Activated CD4-positive, alpha-beta T cell treated with anti-CD3 and anti-CD28 coated beads, Interleukin-2, amount 50 U/mL, for 24 hours (primary cell): ENCODE data around the gene ABTB2.
"Not testable (repeated sequence)": the region's sequence is repeated elsewhere in the genome, so short reads cannot be mapped to it uniquely, and the experiment has no call there.

ENCODE experiments used
- DNase-seq, 2 donors: peaks; one replicate each; pipeline ENCODE4 v3.0.0-alpha.2; 2020; ENCODE audit warnings: low read depth in 1 of 2, low spot score in 1 of 2

ABTB2 gene

DNA sequence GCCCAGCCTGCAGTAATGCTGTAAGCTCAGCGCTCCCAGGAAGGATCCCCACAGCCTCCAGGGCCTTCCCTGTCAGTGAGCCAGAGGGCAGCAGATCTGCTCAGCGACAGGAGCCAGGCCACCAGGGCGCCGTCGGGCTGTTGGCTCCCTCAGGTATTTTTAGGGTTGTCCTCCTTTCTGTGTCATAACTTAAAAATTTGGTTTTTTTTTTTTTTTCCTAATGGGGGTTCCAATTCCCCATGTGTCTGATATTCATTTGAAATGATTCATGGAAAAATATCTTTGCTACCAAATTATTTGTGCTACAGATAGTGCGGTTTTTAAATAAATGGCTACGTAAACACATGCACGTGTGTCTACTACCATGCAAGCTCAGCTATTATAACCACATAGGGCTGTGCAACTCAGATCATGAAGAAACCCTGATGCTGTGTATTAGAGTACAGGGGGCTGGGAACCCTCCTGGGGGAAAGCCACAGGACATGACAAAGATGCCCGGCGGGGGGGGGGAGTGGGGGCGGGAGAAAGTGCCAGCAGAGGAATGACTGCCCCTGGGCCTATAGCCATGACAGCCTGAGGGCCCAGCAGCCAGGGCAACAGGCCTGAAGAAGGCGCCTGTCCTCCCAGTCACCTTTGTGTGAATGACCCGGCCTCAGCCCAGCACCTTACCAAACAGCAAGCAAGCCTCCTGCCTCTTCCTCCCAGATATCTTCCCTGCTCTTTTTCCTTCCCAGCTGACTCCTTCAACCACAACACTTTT is 163.1 kb downstream of the ABTB2 start:
- DNase-seq, result no peak

DNA sequence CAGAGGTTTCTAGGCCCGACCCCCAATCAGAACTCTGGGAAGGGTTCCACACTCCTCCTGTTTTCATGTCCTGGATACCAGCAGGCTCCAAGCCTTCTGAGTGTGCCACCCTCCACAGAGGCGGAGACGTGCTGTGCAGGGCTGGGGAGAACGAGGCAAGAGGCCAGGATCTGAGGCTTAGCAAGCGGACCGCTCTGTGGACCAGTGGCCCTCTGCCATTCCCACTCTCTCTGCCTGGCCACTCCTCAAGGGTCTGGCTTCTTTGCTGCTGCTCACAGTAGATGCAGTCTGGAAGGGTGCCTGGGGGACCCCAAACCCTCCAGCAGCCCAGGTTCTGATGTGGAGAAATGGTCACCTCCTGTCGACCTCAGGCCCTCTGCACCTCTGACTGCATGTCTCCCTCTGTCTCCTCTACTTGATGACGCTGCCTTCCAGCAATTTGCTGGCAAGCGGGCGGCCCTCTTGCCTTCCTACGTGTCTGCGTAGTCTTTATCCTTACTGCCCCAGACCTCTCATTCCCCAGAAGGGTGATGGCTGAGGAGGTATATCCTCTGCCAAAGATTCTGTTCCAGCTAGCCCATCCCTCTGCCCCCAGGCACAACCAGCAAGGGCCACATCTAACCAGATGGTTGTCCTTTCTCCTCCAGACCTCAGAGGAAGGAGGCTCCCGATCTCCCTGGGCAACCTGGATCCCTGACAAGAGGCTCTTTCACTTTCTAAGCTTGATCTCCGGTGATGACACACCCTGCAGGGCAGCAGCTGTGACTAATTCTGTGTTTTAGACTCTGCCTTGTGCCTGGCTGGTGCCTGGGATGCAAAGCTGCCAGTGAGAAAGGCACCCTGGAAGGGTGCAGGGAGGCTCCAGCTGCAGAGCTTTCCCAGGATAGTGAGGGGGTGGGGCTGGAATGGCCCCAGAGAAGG is 165.1 kb downstream of the ABTB2 start:
- no peak for DNase-seq

- no peak for DNase-seq
These were observed 166.2 kb downstream of the ABTB2 start for GRCh38 chr11:34191578-34191977.

- DNase-seq, result no peak
These were observed 167.3 kb downstream of the ABTB2 start for GRCh38 chr11:34190192-34191139.

- no peak for DNase-seq
These were observed 168.6 kb downstream of the ABTB2 start for GRCh38 chr11:34189191-34189590.

DNA sequence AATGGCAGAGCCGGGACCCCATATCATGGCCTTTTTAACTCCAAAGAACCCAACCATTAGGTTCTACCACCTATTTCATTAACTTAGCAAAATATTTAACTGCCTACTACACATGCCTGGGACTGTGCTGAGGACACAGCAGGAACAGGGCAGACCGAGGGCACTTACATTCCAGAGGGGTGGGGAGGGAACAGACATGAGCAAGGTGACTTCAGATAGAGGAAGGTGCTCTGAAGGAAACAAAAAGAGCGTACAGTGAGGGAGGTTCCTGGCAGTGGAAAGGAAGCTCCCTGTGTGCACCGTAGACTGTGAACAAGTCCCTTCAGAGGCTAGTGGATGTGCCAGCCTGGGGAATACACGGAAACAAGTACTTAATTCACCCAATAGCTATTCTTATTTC is 169.6 kb downstream of the ABTB2 start:
- DNase-seq, result no peak

DNA sequence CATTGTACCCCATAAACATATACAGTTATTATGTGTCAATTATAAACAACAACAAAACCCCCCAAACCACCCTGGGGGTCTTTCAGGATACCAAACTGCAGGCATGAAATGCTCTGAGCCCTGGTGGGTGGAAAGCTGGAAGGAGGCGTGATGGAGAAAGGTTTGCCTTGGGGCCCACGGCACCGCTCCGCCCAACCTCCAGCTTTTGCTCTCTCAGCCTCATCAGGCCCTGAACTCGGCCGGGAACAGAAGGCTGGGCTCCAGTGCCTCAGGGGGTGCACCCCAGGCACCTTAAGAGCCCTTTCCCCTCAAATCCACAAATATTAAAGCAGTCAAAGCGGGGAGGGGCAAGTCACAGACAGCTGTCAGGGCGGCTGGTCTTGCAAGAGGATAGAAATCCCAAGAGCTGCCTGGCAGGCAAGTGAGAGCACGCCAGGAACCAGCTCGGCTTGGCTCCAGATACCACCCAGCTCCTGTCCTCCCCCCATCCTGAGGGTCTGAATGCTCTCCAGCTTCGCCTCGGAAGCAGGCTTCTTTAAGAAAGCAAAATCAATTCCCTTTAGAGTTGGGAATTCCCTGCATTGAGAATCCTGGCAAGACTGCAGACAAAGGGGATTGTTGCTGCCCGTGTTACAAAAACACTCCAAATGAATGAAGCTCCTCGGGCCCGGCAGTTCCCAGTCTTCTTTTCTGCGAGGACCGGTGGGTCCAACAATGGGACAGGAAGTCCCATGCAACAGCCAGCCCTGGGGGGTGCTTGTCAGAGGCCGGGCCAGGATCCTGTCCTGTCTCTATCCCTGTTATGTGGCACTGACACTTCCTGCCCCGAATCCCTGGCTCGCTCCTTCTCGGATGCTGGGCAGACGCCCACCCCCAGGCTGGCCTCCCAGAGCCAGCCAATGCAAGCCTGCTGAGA is 171.6 kb downstream of the ABTB2 start:
- DNase-seq, result no peak

- no peak for DNase-seq
These were observed 173.2 kb downstream of the ABTB2 start for GRCh38 chr11:34184505-34185015.

- no peak for DNase-seq
These were observed 173.9 kb downstream of the ABTB2 start for GRCh38 chr11:34183848-34184391.

DNA sequence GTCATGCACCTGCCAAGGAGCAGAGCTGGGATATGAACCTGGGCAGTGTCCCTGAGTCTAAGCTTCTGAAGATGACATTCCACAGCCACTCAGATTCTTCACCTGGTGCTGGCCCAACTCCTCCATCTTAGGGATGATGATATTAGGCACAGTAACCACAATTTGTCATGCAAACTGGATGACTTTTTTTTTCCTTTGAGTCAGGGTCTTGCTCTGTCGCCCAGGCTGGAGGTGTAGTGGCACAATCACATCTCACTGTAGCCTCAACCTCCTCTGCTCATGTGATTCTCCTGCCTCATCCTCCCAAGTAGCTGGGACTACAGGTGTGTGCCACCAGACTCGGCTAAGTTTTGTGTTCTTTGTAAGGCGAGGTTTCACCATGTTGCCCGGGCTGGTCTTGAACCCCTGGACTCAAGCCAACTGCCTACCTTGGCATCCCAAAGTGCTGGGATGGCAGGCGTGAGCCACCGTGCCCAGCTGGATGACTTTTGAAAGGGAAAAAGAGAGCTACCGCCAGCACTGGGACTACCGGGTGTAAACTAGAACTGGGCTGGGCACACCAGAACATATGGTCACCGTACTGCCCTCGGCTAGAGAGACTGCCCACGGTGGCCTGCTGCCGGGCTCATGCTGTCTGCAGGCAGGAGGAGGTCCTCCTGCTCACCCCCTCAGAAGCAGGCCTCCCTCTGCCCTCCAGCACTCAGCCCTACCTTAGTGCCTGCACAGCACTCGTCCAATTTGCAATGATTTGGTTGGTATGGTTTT is 174.7 kb downstream of the ABTB2 start:
- DNase-seq, result no peak

GRCh38 chr11:34182425-34182824 is 175.4 kb downstream of the ABTB2 start:
- DNase-seq, result no peak

GRCh38 chr11:34181856-34182405 is 175.9 kb downstream of the ABTB2 start:
- no peak for DNase-seq

DNA sequence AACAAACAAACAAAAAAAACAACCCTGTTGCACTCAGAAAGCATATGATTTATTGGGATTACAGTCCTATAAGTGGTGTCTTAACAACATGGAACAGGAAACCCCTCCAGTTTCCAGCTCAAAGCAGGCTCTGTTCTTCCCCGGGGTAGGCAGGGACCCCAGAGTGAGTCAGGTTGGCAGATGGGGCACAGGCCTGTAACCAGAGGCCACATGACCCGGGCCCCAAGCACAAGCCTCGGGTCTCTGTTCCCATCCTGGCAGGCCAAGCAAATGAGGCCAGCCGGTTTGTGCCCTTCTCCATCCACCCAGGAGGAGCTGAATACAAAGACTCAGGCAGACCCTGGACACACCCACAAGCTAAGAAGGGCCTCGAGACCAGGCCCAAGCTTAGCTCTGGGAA is 176.6 kb downstream of the ABTB2 start:
- no peak for DNase-seq

DNA sequence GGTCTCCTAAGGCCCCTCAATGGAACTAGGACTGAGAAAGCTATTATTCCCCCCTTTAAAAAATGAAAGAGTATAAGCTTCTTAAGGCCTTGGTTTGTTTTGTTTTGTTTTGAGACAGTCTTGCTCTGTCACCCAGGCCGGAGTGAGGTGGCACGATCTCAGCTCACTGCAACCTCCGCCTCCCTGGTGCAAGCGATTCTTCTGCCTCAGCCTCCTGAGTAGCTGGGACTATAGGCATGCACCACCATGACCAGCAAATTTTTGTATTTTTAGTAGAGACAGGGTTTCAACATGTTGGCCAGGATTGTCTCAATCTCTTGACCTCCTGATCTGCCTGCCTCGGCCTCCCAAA is 177.0 kb downstream of the ABTB2 start:
- DNase-seq, result not testable (repeated sequence)

- no peak for DNase-seq
These were observed 177.6 kb downstream of the ABTB2 start for GRCh38 chr11:34180040-34180813.

GRCh38 chr11:34179026-34179675 is 178.7 kb downstream of the ABTB2 start:
- DNase-seq, result no peak

- no peak for DNase-seq
These were observed 179.5 kb downstream of the ABTB2 start for GRCh38 chr11:34178209-34178821.
